ENCODE results near the gene ABCA7. TPM values are rescaled to one million over a fixed set of nuclear protein-coding genes. Genes with fewer than 3 reads are reported as not detected.

ABCA7 gene
- total and polyA plus RNA-seq, 2 of the 13 experiments (the other 11 are each of a cell fraction or from before 2014, with no cell fraction given): 4.4 to 32.4 TPM

GRCh38 chr19:1026783-1027649 lies 12.9 kb upstream of the ABCA7 start (continued):
- TF ChIP-seq ZNF460 (CRISPR knock-in tag; IDR thresholded peaks at IDR 0.05; ENCODE audit: borderline replicate concordance) (no peak), ATM (IDR thresholded peaks at IDR 0.05; ENCODE audit: borderline replicate concordance) (no peak), ZNF629 (CRISPR knock-in tag; conservative IDR thresholded peaks at IDR 0.05) (no peak), ZNF597 (CRISPR knock-in tag; IDR thresholded peaks at IDR 0.05) (no peak), ISX (CRISPR knock-in tag; conservative IDR thresholded peaks at IDR 0.05) (no peak), POGK (CRISPR knock-in tag; conservative IDR thresholded peaks at IDR 0.05) (no peak), ZKSCAN1 (IDR thresholded peaks at IDR 0.05; ENCODE audit: low read length) (no peak), ZNF800 (CRISPR knock-in tag; IDR thresholded peaks at IDR 0.05) (no peak), ZNF362 (CRISPR knock-in tag; IDR thresholded peaks at IDR 0.05; ENCODE audit: borderline replicate concordance) (no peak), ZNF83 (CRISPR knock-in tag; IDR thresholded peaks at IDR 0.05; ENCODE audit: borderline replicate concordance) (no peak), ZNF564 (CRISPR knock-in tag; IDR thresholded peaks at IDR 0.05) (no peak), ZBTB34 (CRISPR knock-in tag; IDR thresholded peaks at IDR 0.05) (no peak), GABPA (IDR thresholded peaks at IDR 0.05; ENCODE audit: low read depth, low read length) (no peak), GABPA (CRISPR knock-in tag; IDR thresholded peaks at IDR 0.05; ENCODE audit: low read depth) (no peak), HOMEZ (CRISPR knock-in tag; IDR thresholded peaks at IDR 0.05; ENCODE audit: low read depth) (no peak), ZC3H13 (CRISPR knock-in tag; IDR thresholded peaks at IDR 0.05) (no peak), DNMT3B (CRISPR knock-in tag; conservative IDR thresholded peaks at IDR 0.05) (no peak), ZNF570 (CRISPR knock-in tag; IDR thresholded peaks at IDR 0.05; ENCODE audit: borderline replicate concordance) (no peak), SMC3 (IDR thresholded peaks at IDR 0.05; ENCODE audit: low read length) (no peak), ZNF569 (CRISPR knock-in tag; IDR thresholded peaks at IDR 0.05; ENCODE audit: borderline replicate concordance) (no peak), ZNF430 (CRISPR knock-in tag; IDR thresholded peaks at IDR 0.05) (no peak), CEBPG (CRISPR knock-in tag; IDR thresholded peaks at IDR 0.05) (no peak)

Measured in HepG2 (cell line).